ENCODE results near the gene ARL8A. TPM values are rescaled to one million over a fixed set of nuclear protein-coding genes. Genes with fewer than 3 reads are reported as not detected.

The ARL8A gene
- total RNA-seq, 1 donor = 28.5 TPM

DNA sequence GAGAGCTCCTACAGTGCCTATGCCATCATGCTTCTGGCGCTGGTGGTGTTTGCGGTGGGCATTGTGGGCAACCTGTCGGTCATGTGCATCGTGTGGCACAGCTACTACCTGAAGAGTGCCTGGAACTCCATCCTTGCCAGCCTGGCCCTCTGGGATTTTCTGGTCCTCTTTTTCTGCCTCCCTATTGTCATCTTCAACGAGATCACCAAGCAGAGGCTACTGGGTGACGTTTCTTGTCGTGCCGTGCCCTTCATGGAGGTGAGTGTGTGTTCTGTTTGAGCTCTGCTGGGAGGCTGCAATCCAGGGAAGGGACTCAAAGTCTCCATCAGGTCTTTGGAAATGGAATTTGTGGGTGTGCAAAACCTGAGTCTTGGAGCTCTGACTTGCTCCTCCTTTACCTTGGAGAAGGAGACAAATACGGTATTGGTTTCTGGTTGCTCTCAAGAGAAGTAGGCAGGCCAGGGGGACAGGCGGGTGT lies 21.2 kb downstream of the ARL8A start:
- TF ChIP-seq, protein P1, sequence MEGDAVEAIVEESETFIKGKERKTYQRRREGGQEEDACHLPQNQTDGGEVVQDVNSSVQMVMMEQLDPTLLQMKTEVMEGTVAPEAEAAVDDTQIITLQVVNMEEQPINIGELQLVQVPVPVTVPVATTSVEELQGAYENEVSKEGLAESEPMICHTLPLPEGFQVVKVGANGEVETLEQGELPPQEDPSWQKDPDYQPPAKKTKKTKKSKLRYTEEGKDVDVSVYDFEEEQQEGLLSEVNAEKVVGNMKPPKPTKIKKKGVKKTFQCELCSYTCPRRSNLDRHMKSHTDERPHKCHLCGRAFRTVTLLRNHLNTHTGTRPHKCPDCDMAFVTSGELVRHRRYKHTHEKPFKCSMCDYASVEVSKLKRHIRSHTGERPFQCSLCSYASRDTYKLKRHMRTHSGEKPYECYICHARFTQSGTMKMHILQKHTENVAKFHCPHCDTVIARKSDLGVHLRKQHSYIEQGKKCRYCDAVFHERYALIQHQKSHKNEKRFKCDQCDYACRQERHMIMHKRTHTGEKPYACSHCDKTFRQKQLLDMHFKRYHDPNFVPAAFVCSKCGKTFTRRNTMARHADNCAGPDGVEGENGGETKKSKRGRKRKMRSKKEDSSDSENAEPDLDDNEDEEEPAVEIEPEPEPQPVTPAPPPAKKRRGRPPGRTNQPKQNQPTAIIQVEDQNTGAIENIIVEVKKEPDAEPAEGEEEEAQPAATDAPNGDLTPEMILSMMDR (IDR thresholded peaks at IDR 0.05; ENCODE audit: insufficient read depth, low read depth, low read length) = no peak
- DNase-seq (ENCODE audit: low read depth) = no peak
- no peak overlapping the region for H3K4me3 ChIP-seq (ENCODE audit: low read depth, low read length)

GRCh38 chr1:202122639-202123335 lies 21.8 kb downstream of the ARL8A start, which contains the start of gene GPR37L1:
Gene GPR37L1, plus strand, starts transcription at chr1:202122917. Its CDS starts 47 bp downstream, at chr1:202122964.
- TF ChIP-seq, protein P1 (IDR thresholded peaks at IDR 0.05; ENCODE audit: insufficient read depth, low read depth, low read length) = peak; percentile 78
- peak; percentile 68 for DNase-seq (ENCODE audit: low read depth)
- no peak within 1 kb of the TSS for H3K4me3 ChIP-seq (ENCODE audit: low read depth, low read length)

DNA sequence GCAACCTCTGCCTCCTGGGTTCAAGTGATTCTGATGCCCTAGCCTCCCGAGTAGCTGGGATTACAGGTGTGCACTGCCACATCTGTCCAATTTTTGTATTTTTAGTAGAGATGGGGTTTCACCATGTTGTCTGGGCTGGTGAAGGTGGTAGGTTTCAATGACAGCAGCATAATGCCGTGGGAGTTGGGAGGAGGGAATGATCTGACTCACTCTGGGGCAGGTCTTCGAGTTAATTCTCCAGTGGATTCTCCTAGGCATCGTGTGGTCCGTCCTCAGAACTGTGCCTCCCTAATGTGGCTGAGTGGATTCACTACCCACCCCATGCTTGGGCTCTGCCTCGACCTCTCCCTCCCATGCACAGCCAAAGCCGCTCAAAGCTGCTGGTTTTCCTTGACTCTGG lies 23.5 kb downstream of the ARL8A start:
- DNase-seq (ENCODE audit: low read depth) = no peak
- H3K4me3 ChIP-seq (ENCODE audit: low read depth, low read length) = no peak overlapping the region
- TF ChIP-seq, protein P1 (IDR thresholded peaks at IDR 0.05; ENCODE audit: insufficient read depth, low read depth, low read length) = no peak

DNA sequence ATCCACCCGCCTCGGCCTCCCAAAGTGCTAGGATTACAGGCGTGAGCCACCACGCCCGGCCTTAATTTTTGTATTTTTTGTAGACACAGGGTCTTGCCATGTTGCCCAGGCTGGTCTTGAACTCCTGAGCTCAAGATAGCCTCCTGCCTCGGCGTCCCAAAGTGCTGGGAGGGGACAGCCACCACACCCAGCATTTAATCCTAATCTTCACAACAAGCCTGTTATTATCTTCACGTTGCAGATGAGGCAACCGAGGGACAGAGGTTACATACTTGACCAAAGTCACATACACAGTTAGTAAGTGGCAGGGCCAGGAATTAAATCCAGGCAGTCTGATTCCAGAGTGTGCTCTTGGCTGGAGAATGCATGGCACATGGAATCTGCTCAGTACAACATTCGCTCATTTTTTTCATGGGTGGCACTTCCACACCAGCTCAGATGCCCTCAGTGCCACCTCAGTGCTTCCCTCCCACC lies 26.6 kb downstream of the ARL8A start:
- no peak overlapping the region for H3K4me3 ChIP-seq (ENCODE audit: low read depth, low read length)
- DNase-seq (ENCODE audit: low read depth) = no peak
- TF ChIP-seq, protein P1 (IDR thresholded peaks at IDR 0.05; ENCODE audit: insufficient read depth, low read depth, low read length) = no peak

DNA sequence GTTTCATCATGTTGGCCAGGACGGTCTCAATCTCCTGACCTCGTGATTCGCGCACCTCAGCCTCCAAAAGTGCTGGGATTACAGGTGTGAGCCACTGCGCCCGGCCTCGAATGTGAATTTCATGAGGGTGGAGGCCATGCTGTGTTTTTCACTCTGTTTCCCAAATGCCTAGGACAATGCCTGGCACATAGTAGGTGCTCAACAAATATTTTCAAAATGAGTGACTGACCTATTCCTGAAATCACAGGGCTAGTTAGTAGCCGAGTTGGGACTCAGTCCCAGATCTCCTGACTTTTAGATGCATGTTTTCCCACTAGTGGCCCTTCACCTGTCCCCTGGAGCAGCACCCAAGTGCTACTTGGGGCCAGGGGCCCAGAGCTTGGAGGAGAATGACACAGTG lies 28.2 kb downstream of the ARL8A start:
- TF ChIP-seq, protein P1 (IDR thresholded peaks at IDR 0.05; ENCODE audit: insufficient read depth, low read depth, low read length) = no peak
- H3K4me3 ChIP-seq (ENCODE audit: low read depth, low read length) = no peak overlapping the region
- no peak for DNase-seq (ENCODE audit: low read depth)

DNA sequence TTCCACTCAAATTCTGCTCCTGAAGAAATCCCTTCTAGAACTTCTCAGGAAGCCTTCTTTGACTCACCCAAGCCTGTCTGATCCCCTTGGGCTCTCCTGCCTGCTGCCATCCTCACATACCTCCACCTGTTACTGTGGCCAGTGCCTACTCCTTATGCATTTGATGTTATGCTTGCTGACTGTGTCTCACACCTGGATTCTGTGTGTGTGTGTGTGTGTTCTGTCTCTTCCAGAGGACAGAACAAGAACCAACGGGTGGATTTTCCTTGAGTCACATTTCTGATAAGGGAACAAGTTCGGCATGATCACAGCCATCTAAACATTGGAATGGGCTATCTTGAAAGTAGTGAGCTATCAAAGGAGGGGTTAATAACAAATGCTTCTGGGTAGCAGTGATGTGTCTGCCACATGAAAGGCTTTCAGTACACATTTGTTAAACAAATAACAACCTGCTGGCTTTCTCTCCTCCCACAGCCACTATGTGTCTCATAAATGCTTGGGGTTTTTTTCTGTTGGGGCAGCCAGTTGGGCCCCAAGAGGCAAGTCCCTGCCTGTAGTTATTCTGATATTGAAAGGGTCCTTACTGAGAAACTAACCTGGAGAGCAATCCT lies 30.7 kb downstream of the ARL8A start:
- no peak for DNase-seq (ENCODE audit: low read depth)
- no peak overlapping the region for H3K4me3 ChIP-seq (ENCODE audit: low read depth, low read length)
- TF ChIP-seq, protein P1 (IDR thresholded peaks at IDR 0.05; ENCODE audit: insufficient read depth, low read depth, low read length) = no peak
